ENCODE measurements around the gene GRXCR1.

GRCh38 chr4:42985976-42986375 is 93.5 kb downstream of the GRXCR1 start:
- TF ChIP-seq GATA2 (IDR thresholded peaks at IDR 0.05; ENCODE audit: low read depth, low read length) (no peak), GATA3 (IDR thresholded peaks at IDR 0.05; ENCODE audit: low read depth, low read length) (no peak)

All from SH-SY5Y (cell line).